ENCODE data around the gene OGA.

OGA gene

DNA sequence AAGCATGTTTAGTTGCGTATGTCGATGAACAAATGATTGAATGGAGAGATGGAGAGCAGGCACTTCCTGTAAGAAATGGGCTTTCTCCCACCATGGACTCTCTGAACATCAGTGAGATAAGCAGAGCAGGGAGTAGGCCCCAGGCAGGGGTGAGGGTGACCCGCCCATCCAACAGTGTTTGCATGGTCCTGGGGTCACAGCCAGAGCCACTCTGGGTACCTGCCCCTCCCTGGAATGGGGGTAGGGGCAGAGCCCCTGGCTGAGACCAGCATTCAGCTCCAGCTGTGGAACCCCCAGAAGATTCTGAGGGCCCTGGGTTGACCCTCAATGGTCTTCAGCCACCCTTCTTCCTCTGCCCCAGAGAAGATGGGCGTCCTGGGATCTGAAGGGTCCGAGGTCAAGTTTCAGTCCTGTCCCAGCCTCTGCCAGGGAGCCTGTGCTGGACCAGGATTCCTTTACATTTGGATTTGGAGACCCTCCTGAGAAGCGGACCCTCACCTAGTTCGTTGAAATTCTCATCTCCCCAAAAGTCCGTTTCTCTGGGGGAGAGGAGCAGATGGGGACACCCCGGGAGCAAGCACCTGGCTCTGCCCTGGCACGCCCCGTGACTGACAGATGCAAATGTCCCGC is 40.0 kb downstream of the OGA start:
- peaks cover 46% of the 10 kb centered on the region for H3K4me1 Mint-ChIP-seq (ENCODE audit: low read depth)
- peaks cover 38% of the 10 kb centered on the region for H3K27me3 Mint-ChIP-seq
- H3K4me3 Mint-ChIP-seq: peak overlapping the region; percentile 79

DNA sequence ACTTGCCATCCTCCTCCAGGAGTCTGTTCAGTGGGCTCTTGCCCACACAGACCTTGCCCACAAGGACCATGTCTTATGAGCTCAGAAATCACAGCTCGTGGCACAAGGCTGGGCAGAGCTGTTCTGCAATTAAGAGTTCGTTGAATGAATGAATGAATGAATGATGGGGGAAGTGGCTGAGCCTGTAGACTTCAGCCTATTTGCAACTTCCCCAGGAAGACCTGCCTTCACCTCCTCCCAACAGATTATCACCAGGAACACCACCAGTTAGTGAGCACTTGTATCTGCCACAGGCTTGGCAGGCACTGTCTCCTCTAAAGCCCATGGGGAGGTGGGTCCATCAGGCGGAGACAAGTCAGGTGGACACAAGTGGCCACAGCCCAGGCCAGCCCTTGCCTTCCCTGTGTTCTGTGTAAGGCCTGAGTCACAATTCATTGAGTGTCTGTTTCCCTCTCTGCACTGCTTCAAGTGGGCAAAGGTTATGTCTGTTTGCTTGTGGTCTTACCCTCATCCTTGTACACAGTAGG is 40.6 kb downstream of the OGA start:
- peaks cover 44% of the 10 kb centered on the region for H3K27me3 Mint-ChIP-seq
- no peaks in the 10 kb centered on the region for H3K9me3 Mint-ChIP-seq
- H3K4me3 Mint-ChIP-seq: no peak overlapping the region
- peaks cover 40% of the 10 kb centered on the region for H3K4me1 Mint-ChIP-seq (ENCODE audit: low read depth)
- no peak overlapping the region for H3K27ac Mint-ChIP-seq
- peaks cover 27% of the 10 kb centered on the region for H3K36me3 Mint-ChIP-seq (ENCODE audit: low read depth)

More for the DNA sequence above, 40.0 kb downstream of the OGA start:
- Mint-ChIP-seq H3K36me3 (ENCODE audit: low read depth) (peaks cover 33% of the 10 kb centered on the region), H3K27ac (no peak overlapping the region), H3K9me3 (no peaks in the 10 kb centered on the region)

- peaks cover 19% of the 10 kb centered on the region for H3K36me3 Mint-ChIP-seq (ENCODE audit: low read depth)
- no peak overlapping the region for H3K27ac Mint-ChIP-seq
- H3K4me1 Mint-ChIP-seq (ENCODE audit: low read depth): peaks cover 26% of the 10 kb centered on the region
- no peaks in the 10 kb centered on the region for H3K9me3 Mint-ChIP-seq
- H3K27me3 Mint-ChIP-seq: peaks cover 53% of the 10 kb centered on the region
- no peak overlapping the region for H3K4me3 Mint-ChIP-seq
Observed at GRCh38 chr10:101776161-101776817, 42.0 kb downstream of the OGA start.

DNA sequence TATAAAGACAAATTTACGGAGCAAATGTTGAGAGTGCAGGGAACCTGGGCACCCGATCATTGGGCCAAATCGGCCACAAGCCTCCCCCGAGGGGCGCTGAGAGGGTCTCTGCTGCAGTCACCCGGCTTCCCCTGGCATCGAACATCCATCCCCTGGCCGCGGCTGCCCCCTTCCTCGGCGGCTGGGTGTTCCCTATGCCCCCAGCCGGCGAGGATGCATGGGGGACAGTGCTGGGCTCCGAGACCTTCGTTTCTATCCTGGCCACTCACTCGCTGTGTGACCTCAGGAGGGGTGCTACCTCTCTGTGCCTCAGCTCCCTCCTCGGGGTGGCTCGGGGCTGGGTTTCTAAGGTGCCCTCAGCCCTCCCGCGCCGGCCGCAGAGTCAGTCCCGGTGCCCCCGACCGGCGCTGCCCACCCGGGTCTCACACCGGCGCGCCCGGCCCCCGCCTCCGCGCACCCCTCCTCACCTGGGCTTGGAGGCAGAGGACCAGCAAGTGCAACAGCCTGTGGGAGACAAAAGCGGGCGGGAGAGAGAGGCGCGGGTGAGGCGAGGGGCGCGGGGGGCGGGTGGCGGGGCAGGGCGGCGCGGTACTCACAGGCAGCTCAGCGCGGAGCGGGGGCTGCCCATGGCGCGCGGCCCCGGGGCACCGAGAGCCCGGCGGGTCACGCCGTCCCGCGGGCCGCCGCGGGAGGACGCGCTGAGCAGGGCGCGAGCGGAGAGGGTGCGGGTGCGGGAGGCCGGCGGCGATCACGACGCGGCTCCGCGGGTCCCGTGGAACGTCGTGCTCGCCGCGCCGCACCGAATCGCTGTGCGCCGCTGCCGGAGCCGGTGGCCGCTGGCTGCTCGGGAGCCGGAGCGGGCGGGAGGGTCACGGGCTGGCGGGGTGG is 42.7 kb downstream of the OGA start, which contains the start of gene FGF8:
TSS of gene FGF8 (minus strand) at position 842 of the 888 bp plus-strand sequence. CDS start at position 628, 214 bp downstream.
- no peaks in the 10 kb centered on the region for H3K9me3 Mint-ChIP-seq
- peaks cover 15% of the 10 kb centered on the region for H3K36me3 Mint-ChIP-seq (ENCODE audit: low read depth)
- H3K4me3 Mint-ChIP-seq: peak within 1 kb of the TSS; percentile 13
- peaks cover 20% of the 10 kb centered on the region for H3K4me1 Mint-ChIP-seq (ENCODE audit: low read depth)
- H3K27ac Mint-ChIP-seq: no peak within 1 kb of the TSS
- peaks cover 56% of the 10 kb centered on the region for H3K27me3 Mint-ChIP-seq

- H3K4me3 Mint-ChIP-seq: peak overlapping the region; percentile 13
- peaks cover 15% of the 10 kb centered on the region for H3K36me3 Mint-ChIP-seq (ENCODE audit: low read depth)
- H3K27ac Mint-ChIP-seq: no peak overlapping the region
- H3K27me3 Mint-ChIP-seq: peaks cover 56% of the 10 kb centered on the region
- H3K4me1 Mint-ChIP-seq (ENCODE audit: low read depth): peaks cover 13% of the 10 kb centered on the region
- H3K9me3 Mint-ChIP-seq: no peaks in the 10 kb centered on the region
Observed at GRCh38 chr10:101774589-101775272, 43.5 kb downstream of the OGA start.

DNA sequence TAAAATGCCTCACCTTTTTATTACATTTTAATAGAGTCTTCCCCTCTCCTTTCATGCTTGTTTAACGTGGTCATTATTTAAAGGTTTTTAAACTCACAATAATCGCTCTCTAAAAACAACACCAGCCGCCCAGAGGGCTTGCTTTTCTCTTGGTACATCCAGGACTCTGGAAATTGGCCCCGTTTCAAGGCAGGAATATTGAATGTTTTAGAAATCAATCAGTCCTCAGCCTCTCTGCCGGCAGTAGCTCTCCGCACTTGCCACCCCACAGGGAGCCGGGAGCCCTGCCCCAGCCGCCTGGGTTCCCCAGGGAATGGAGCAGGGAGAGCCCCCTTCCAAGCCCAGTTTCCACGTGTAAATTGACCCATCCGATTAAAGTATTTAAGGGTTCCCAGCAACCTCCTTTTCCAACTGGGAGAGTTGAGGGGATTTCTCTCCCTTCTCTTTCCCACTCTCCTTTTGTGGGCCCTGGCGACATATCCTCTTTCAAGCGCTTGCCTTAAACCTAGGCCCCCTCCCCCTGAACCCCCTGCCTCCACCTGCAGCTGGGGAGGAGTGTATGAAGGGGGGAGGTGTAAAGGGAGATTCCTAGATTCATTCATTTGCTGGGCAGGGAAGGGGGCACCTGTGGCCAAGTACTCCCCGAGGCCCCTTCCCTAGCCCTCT is 44.2 kb downstream of the OGA start:
- Mint-ChIP-seq H3K4me1 (ENCODE audit: low read depth) (peaks cover 11% of the 10 kb centered on the region), H3K4me3 (no peak overlapping the region), H3K9me3 (no peaks in the 10 kb centered on the region), H3K36me3 (ENCODE audit: low read depth) (peaks cover 13% of the 10 kb centered on the region), H3K27ac (no peak overlapping the region), H3K27me3 (peaks cover 58% of the 10 kb centered on the region)

GRCh38 chr10:101772895-101773761 is 45.1 kb downstream of the OGA start:
- Mint-ChIP-seq H3K36me3 (ENCODE audit: low read depth) (peaks cover 8% of the 10 kb centered on the region), H3K9me3 (no peaks in the 10 kb centered on the region), H3K27me3 (peaks cover 55% of the 10 kb centered on the region), H3K27ac (no peak overlapping the region), H3K4me3 (no peak overlapping the region), H3K4me1 (ENCODE audit: low read depth) (peaks cover 6% of the 10 kb centered on the region)

DNA sequence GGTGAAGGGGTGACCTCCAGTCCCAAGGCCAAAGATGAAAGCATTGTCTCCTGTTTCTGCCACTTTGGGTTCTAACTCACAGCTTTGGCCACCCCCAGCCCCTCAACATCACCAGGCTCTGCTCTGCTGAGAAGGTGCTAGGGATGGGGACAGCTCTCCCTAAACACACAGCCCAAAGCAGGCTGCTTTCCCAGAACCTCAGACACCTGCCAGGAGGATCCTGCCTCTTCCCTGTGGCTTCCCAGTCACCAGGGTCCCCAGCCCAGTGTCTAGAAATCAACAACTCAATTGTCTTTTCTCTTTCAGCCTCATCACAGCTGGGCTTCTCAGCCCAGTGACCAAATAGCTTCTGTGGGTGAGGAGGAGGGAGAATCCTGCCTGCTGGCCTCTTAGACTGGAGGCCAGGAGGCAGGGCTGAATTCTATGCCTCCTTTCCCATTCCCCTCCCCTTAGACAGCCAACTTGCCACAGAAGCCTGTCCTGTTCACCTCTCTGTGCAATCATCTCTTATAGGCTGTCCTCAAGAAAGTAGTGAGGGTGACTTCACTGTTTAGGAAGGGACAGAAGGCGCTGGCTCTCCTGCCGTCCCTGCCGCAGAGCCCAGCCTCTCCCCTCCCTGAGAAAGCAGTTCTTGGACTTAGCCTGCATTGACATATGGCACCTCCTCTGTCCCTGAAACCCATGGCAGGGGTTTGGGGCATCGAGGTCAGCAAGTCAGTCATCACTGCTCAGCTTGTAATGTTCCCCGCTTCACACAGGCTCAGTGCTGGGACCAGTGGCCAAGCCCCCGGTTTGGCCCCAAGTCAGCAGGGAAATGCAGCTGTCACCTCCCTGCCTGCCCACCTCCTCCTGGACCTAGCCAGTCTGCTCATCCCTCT is 46.0 kb downstream of the OGA start:
- no peaks in the 10 kb centered on the region for H3K9me3 Mint-ChIP-seq
- H3K36me3 Mint-ChIP-seq (ENCODE audit: low read depth): no peaks in the 10 kb centered on the region
- peaks cover 46% of the 10 kb centered on the region for H3K27me3 Mint-ChIP-seq
- peaks cover 6% of the 10 kb centered on the region for H3K4me1 Mint-ChIP-seq (ENCODE audit: low read depth)
- no peak overlapping the region for H3K27ac Mint-ChIP-seq
- H3K4me3 Mint-ChIP-seq: no peak overlapping the region

DNA sequence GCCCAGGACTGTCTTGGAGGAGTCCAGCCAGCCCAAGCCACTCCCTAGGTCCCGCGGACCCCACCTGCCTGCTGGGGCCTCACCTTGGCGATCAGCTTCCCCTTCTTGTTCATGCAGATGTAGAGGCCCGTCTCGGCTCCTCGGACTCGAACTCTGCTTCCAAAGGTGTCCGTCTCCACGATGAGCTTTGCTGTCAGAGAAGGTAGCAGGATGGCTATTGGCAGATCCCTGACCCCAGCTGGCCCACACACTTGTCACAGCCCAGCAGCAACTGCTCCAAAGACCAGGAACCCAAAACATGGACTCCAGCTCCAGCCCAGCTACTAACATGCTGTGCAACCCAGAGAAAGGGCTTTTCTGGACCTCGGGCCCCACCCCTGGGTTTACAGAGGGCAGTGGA is 46.9 kb downstream of the OGA start:
- no peaks in the 10 kb centered on the region for H3K36me3 Mint-ChIP-seq (ENCODE audit: low read depth)
- H3K27ac Mint-ChIP-seq: no peak overlapping the region
- no peaks in the 10 kb centered on the region for H3K9me3 Mint-ChIP-seq
- peaks cover 45% of the 10 kb centered on the region for H3K27me3 Mint-ChIP-seq
- no peak overlapping the region for H3K4me3 Mint-ChIP-seq
- peaks cover 6% of the 10 kb centered on the region for H3K4me1 Mint-ChIP-seq (ENCODE audit: low read depth)

DNA sequence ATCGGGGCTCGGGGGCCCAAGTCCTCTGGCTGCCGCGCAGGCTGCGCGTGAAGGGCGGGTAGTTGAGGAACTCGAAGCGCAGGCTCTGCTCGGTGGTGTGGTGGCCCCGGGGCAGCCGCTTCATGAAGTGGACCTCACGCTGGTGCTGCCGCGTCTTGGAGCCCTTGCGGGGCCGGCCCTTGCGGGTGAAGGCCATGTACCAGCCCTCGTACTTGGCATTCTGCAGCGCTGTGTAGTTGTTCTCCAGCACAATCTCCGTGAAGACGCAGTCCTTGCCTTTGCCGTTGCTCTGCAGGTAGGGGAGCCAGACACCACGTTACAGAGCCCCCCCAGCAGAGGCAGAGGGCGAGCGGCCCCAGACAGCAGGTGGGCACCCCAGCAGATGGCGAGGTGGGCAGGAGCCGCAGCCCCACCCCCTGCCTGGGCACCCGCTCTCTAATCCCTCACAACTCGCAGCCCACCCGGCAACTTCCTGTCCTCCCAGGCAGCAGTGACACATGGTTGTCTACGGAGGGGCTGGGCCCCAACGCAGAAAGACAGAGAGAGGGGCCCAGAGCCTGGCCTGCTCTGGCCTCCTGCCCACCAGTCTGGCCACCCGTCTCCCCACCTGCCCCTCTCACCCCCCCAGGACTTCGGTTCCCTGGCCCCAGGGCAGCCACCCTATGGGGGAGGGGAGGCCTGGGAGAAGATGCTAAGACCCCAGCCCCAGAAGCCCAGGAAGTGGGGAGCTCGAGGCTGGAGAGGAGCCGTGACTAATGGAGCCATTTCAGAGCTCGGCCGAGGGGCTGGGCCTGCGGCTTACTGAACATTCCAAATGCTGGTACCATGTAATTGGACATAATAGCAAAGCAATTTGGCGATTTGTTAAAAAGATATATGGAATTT is 47.7 kb downstream of the OGA start:
- peaks cover 50% of the 10 kb centered on the region for H3K27me3 Mint-ChIP-seq
- no peak overlapping the region for H3K27ac Mint-ChIP-seq
- H3K36me3 Mint-ChIP-seq (ENCODE audit: low read depth): no peaks in the 10 kb centered on the region
- no peaks in the 10 kb centered on the region for H3K9me3 Mint-ChIP-seq
- peaks cover 6% of the 10 kb centered on the region for H3K4me1 Mint-ChIP-seq (ENCODE audit: low read depth)
- H3K4me3 Mint-ChIP-seq: no peak overlapping the region

- Mint-ChIP-seq H3K9me3 (no peaks in the 10 kb centered on the region), H3K27ac (no peak overlapping the region), H3K27me3 (peaks cover 52% of the 10 kb centered on the region), H3K4me3 (no peak overlapping the region), H3K36me3 (ENCODE audit: low read depth) (no peaks in the 10 kb centered on the region), H3K4me1 (ENCODE audit: low read depth) (peaks cover 6% of the 10 kb centered on the region)
Observed at GRCh38 chr10:101769541-101770180, 48.6 kb downstream of the OGA start.

Measured in stimulated activated naive CD8-positive, alpha-beta T cell treated with anti-CD3 and anti-CD28 coated beads, Interleukin-15, Interleukin-2, amounts not matched to agents 100 ng/mL and 50 ng/mL, for 24 hours (primary cell).